Nephron (organoid): ENCODE data around the gene SLC22A4.
A peak's percentile ranks its signal among the peaks of the same experiment; 100 is the strongest.

Source experiments
- H3K27ac Mint-ChIP-seq, 3 experiments: 2 replicates each; pipeline ENCODE4 v1.8.0; 2020; ENCODE audit warnings: mixed read lengths in 3 of 3, mild to moderate bottlenecking in 2 of 3, moderate library complexity in 1 of 3
- H3K27me3 Mint-ChIP-seq: 2 replicates; pipeline ENCODE4 v1.8.0; 2021; ENCODE audit warnings: low read depth, mild to moderate bottlenecking, moderate library complexity, mixed read lengths
- H3K36me3 Mint-ChIP-seq: 2 replicates; pipeline ENCODE4 v1.8.0; 2020; ENCODE audit warnings: low read depth, mixed read lengths
- H3K4me1 Mint-ChIP-seq: 2 replicates; pipeline ENCODE4 v1.8.0; 2020; ENCODE audit warnings: mixed read lengths
- H3K4me3 Mint-ChIP-seq, 3 experiments: 2 replicates each; pipeline ENCODE4 v1.8.0; 2020; ENCODE audit warnings: mild to moderate bottlenecking in 3 of 3, mixed read lengths in 3 of 3, moderate library complexity in 2 of 3
- H3K9me3 Mint-ChIP-seq: 2 replicates; pipeline ENCODE4 v1.8.0; 2020; ENCODE audit warnings: mixed read lengths
- CTCF ChIP-seq, 3 experiments: fragments of 200-600 bp; sonication (generic); IDR thresholded peaks; one replicate each; pipeline ENCODE4 v1.5.0; 2021; ENCODE audit warnings: antibody characterized with exemption in 3 of 3; ENCODE audit not compliant: unreplicated experiment in 3 of 3

Gene SLC22A4

DNA sequence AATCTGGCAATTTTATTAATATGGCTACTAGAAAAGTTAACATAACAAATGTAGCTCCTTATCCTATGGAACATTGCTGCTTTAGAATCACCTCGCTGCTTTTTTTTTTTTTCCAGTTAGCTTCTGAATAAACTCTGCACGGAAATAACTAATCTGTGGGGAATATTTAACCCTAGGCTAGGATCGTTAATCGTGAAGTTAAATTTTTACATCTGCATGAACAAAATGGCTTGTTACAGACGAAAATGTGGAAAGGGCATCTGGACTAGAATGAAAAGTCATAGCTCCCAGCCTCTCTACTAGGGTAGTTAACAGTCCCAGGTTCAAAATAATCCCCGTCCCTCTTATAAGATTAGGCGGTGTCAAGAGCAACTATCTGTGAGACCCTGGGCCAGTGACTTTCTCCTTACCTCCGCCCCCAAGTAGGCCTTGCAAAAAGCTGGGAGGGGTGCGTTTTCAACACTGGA lies 74.8 kb downstream of the SLC22A4 start:
- H3K4me3 Mint-ChIP-seq: peak overlapping the region; percentile 79 to 89 (median 89)
- TF ChIP-seq CTCF (IDR thresholded peaks at IDR 0.05; ENCODE audit: unreplicated experiment in 3 of 3): no peak
- H3K4me1 Mint-ChIP-seq: peaks cover 41% of the 10 kb centered on the region
- H3K27ac Mint-ChIP-seq: peak overlapping the region; percentile 91 to 98 (median 95)
- H3K36me3 Mint-ChIP-seq: peaks cover 9% of the 10 kb centered on the region
- no peaks in the 10 kb centered on the region for H3K9me3 Mint-ChIP-seq
- H3K27me3 Mint-ChIP-seq: peaks cover 4% of the 10 kb centered on the region

- Mint-ChIP-seq H3K27ac (peak within 1 kb of the TSS; percentile 91 to 98 (median 95)), H3K27me3 (peaks cover 4% of the 10 kb centered on the region), H3K4me1 (peaks cover 41% of the 10 kb centered on the region), H3K4me3 (peak within 1 kb of the TSS; percentile 79 to 89 (median 89)), H3K9me3 (no peaks in the 10 kb centered on the region), H3K36me3 (peaks cover 5% of the 10 kb centered on the region)
- TF ChIP-seq CTCF (IDR thresholded peaks at IDR 0.05; ENCODE audit: unreplicated experiment in 3 of 3): no peak
Measured at GRCh38 chr5:132369474-132370180, 75.4 kb downstream of the SLC22A4 start, which contains the start of gene SLC22A5. Gene SLC22A5 (plus strand): TSS chr5:132369710. CDS start chr5:132369973, 263 bp downstream.

- peaks cover 1% of the 10 kb centered on the region for H3K36me3 Mint-ChIP-seq
- peak overlapping the region; percentile 70 to 98 (median 88) for H3K27ac Mint-ChIP-seq
- peaks cover 4% of the 10 kb centered on the region for H3K27me3 Mint-ChIP-seq
- peak overlapping the region; percentile 79 to 89 (median 89) for H3K4me3 Mint-ChIP-seq
- peaks cover 41% of the 10 kb centered on the region for H3K4me1 Mint-ChIP-seq
- TF ChIP-seq CTCF (IDR thresholded peaks at IDR 0.05; ENCODE audit: unreplicated experiment in 3 of 3): no peak
- no peaks in the 10 kb centered on the region for H3K9me3 Mint-ChIP-seq
Measured at GRCh38 chr5:132370181-132370970, 76.2 kb downstream of the SLC22A4 start.

DNA sequence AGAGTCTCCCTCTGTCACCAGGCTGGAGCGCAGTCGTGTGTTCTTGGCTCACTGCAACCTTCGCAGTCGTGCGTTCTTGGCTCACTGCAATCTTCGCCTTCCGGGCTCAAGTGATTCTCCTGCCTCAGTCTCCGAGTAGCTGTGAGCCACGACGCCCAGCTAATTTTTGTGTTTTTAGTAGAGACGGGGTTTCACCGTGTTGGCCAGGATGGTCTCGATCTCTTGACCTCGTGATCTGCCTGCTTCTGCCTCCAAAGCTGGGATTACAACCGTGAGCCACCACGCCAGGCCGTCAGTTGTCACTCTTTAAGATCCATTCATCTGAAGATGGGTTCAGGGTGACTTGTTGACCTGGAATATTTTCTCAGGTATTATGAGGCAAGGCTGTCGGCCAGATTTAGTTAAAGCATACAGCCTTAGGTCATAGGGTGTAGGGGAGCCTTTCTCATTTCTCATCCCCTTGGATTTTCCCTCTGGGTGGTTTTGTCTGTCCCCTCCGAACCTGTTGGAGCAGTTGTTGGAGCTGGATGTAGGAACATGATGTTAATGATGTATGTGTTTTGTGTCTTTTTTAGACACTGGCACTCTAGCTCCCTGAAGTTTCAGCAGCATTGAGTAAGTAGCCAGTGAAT lies 76.9 kb downstream of the SLC22A4 start:
- Mint-ChIP-seq H3K27ac (peak overlapping the region; percentile 70 to 98 (median 88)), H3K4me3 (peak overlapping the region; percentile 79 to 89 (median 89)), H3K9me3 (no peaks in the 10 kb centered on the region), H3K27me3 (peaks cover 4% of the 10 kb centered on the region), H3K36me3 (no peaks in the 10 kb centered on the region), H3K4me1 (peaks cover 41% of the 10 kb centered on the region)
- no peak for TF ChIP-seq CTCF (IDR thresholded peaks at IDR 0.05; ENCODE audit: unreplicated experiment in 3 of 3)

DNA sequence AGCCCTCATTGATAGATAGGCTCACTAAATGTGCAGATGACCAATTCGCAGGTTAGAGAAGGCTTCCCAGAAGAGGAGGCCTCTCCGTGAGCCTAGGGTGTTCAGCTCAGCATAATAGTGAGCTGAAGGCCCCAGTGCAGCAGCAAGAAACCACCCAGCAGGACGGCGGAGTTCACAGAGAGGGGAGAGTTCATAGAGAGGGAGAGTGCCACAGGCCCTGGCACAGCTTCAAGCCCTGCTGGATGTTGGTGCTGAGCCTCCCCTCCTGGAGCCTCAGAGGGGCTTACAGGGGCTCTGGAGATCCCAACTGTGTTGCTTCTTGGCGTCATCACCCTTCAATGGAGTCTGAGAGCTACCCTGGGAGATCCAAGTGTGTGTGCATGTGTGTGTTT lies 77.4 kb downstream of the SLC22A4 start:
- no peak for TF ChIP-seq CTCF (IDR thresholded peaks at IDR 0.05; ENCODE audit: unreplicated experiment in 3 of 3)
- no peaks in the 10 kb centered on the region for H3K36me3 Mint-ChIP-seq
- H3K27ac Mint-ChIP-seq: peak overlapping the region; percentile 67 to 98 (median 70)
- peaks cover 4% of the 10 kb centered on the region for H3K27me3 Mint-ChIP-seq
- H3K9me3 Mint-ChIP-seq: no peaks in the 10 kb centered on the region
- H3K4me3 Mint-ChIP-seq: peak overlapping the region; percentile 79 to 89 (median 89)
- peaks cover 41% of the 10 kb centered on the region for H3K4me1 Mint-ChIP-seq
